MCF 10A (cell line): ENCODE results near the gene PCDHB6. TPM values are rescaled to one million over a fixed set of nuclear protein-coding genes. Genes with fewer than 3 reads are reported as not detected.
"Not testable (repeated sequence)": the region's sequence is repeated elsewhere in the genome, so short reads cannot be mapped to it uniquely, and the experiment has no call there.

Experiments
- BruUV-seq: library from RNA; stranded (reverse); fragments of 400-500 nt; replicated peaks from 2 replicates; lab custom pipeline; 2021; lab: Mats Ljungman, UMichigan
- CTCF ChIA-PET: fragments of 300-600 bp; sonication (Branson Sonifier 250); formaldehyde crosslinking; extraction: SDS; loops from one replicate; lab custom pipeline; 2021; ENCODE audit warnings: antibody characterized with exemption, inconsistent platforms; lab: Yijun Ruan, JAX
- POLR2A ChIA-PET: fragments of 300-600, 350-650 bp; sonication (Branson Sonifier 250); formaldehyde crosslinking; extraction: SDS; loops from one replicate; lab custom pipeline; 2020; ENCODE audit warnings: antibody characterized with exemption, inconsistent platforms; lab: Yijun Ruan, JAX
- DNase-seq: peaks from one replicate; pipeline ENCODE4 v3.0.0-alpha.2; 2018; ENCODE audit not compliant: unreplicated experiment
- H3K27ac Mint-ChIP-seq: one replicate; pipeline ENCODE4 v1.8.0; 2022; ENCODE audit warnings: mild to moderate bottlenecking, low read depth, mixed read lengths; ENCODE audit not compliant: unreplicated experiment
- H3K27me3 Mint-ChIP-seq: one replicate; pipeline ENCODE4 v1.8.0; 2022; ENCODE audit warnings: mixed read lengths; ENCODE audit not compliant: insufficient read depth, unreplicated experiment
- H3K36me3 Mint-ChIP-seq: one replicate; pipeline ENCODE4 v1.8.0; 2022; ENCODE audit warnings: mild to moderate bottlenecking, moderate library complexity, mixed read lengths; ENCODE audit not compliant: insufficient read depth, unreplicated experiment
- H3K4me1 Mint-ChIP-seq: one replicate; pipeline ENCODE4 v1.8.0; 2022; ENCODE audit warnings: mixed read lengths; ENCODE audit not compliant: insufficient read depth, unreplicated experiment
- H3K4me3 Mint-ChIP-seq: one replicate; pipeline ENCODE4 v1.8.0; 2022; ENCODE audit warnings: mild to moderate bottlenecking, moderate library complexity, mixed read lengths; ENCODE audit not compliant: unreplicated experiment
- H3K9me3 Mint-ChIP-seq: one replicate; pipeline ENCODE4 v1.8.0; 2022; ENCODE audit warnings: mixed read lengths; ENCODE audit not compliant: unreplicated experiment
- intact Hi-C: fragments of 100-400 bp; cut with micrococcal nuclease; formaldehyde crosslinking; loops from 2 replicates; pipeline ENCODE4 v1.14.1; 2022
- total RNA-seq: library from RNA; stranded (reverse); gene quantifications from 2 replicates; pipeline ENCODE4 v1.2.3, GENCODE V29; 2022
- TF ChIP-seq, protein P1 (sequence below): fragments of 200-600 bp; IDR thresholded peaks from one replicate; pipeline ENCODE4 v1.8.0; 2022; ENCODE audit warnings: antibody characterized with exemption, mild to moderate bottlenecking; ENCODE audit not compliant: unreplicated experiment

The PCDHB6 gene
- total RNA-seq, 1 experiment from 2014 or later: 0.19 TPM

DNA sequence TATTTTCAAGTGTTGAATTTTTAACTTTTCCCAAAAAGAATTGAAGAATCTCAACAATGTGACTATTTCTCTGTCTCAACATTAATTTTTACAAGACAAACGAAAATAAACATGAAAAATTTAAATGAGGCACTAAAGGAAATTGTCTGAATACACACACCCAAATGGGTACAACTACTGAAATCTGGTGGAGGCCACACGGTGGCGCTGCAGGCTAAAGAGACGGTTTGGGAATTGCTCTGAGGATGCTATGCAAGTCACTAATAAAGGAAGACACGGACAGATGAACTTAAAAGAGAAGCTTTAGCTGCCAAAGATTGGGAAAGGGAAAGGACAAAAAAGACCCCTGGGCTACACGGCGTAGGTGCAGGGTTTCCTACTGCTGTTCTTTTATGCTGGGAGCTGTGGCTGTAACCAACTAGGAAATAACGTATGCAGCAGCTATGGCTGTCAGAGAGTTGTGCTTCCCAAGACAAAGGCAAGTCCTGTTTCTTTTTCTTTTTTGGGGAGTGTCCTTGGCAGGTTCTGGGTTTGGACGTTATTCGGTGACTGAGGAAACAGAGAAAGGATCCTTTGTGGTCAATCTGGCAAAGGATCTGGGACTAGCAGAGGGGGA lies 42.4 kb downstream of the PCDHB6 start, which contains the start of gene PCDHB10:
Gene PCDHB10, plus strand, starts transcription at position 244 of the 616 bp plus-strand sequence. Its CDS starts 200 bp downstream, at position 444.
- ChIA-PET CTCF (interaction anchor here (0.6 to 2.5 kb wide), 38 partner anchors 10 to 1940 kb away, joined by 3 to 26 read pairs (median 4); partner anchors contain the start of genes PCDHB13, PCDHB14, PCDHB16 and PCDHB4), POLR2A (interaction anchor here (1.0 to 3.3 kb wide), 4 partner anchors 31 to 372 kb away, joined by 4 to 15 read pairs (median 6); partner anchors contain the start of genes PCDHB14 and TAF7)
- TF ChIP-seq, protein P1, sequence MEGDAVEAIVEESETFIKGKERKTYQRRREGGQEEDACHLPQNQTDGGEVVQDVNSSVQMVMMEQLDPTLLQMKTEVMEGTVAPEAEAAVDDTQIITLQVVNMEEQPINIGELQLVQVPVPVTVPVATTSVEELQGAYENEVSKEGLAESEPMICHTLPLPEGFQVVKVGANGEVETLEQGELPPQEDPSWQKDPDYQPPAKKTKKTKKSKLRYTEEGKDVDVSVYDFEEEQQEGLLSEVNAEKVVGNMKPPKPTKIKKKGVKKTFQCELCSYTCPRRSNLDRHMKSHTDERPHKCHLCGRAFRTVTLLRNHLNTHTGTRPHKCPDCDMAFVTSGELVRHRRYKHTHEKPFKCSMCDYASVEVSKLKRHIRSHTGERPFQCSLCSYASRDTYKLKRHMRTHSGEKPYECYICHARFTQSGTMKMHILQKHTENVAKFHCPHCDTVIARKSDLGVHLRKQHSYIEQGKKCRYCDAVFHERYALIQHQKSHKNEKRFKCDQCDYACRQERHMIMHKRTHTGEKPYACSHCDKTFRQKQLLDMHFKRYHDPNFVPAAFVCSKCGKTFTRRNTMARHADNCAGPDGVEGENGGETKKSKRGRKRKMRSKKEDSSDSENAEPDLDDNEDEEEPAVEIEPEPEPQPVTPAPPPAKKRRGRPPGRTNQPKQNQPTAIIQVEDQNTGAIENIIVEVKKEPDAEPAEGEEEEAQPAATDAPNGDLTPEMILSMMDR: peak; percentile 76
- intact Hi-C loops: loop anchor here (1.0 kb wide), 1 partner anchor 369 kb away; no protein-coding TSS in a partner anchor
- BruUV-seq: no TSS peak
- DNase-seq: peak; percentile 60
- peak within 1 kb of the TSS; percentile 81 for H3K4me3 Mint-ChIP-seq
- H3K9me3 Mint-ChIP-seq: peaks cover 44% of the 10 kb centered on the region
- H3K27me3 Mint-ChIP-seq: no peaks in the 10 kb centered on the region
- H3K36me3 Mint-ChIP-seq: peaks cover 17% of the 10 kb centered on the region
- H3K27ac Mint-ChIP-seq: no peak within 1 kb of the TSS
- H3K4me1 Mint-ChIP-seq: peaks cover 7% of the 10 kb centered on the region

DNA sequence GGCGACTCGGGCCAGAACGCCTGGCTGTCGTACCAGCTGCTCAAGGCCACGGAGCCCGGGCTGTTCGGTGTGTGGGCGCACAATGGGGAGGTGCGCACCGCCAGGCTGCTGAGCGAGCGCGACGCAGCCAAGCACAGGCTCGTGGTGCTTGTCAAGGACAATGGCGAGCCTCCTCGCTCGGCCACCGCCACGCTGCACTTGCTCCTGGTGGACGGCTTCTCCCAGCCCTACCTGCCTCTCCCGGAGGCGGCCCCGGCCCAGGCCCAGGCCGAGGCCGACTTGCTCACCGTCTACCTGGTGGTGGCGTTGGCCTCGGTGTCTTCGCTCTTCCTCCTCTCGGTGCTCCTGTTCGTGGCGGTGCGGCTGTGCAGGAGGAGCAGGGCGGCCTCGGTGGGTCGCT lies 44.5 kb downstream of the PCDHB6 start:
- POLR2A ChIA-PET, H3K27me3 Mint-ChIP-seq, intact Hi-C loops, H3K27ac Mint-ChIP-seq, H3K4me1 Mint-ChIP-seq, H3K4me3 Mint-ChIP-seq, BruUV-seq, DNase-seq: not testable (repeated sequence)
- CTCF ChIA-PET: interaction anchor here (1.4 kb wide), 1 partner anchor 370 kb away, joined by 3 read pairs; no protein-coding TSS in a partner anchor
- H3K36me3 Mint-ChIP-seq: peaks cover 17% of the 10 kb centered on the region
- peaks cover 57% of the 10 kb centered on the region for H3K9me3 Mint-ChIP-seq

DNA sequence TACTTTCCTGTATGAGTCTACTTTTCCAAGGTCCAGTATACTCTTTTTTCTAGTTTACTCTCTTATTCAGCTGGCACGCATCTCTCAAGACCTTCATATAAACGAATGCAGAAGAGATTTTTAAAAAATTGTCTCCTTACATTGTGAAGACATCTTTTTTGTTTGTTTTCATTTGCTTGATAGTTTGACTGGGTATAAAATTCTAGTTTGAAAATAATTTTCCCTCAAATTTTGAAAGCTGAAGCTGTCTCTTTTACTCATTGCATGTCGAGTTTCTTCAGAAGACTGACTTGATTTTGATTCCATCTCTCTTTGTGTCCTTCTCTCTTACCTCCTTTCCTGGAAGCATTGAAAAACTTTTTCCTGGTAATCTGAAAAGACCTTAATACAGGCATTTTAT lies 46.5 kb downstream of the PCDHB6 start:
- no peaks in the 10 kb centered on the region for H3K27me3 Mint-ChIP-seq
- CTCF ChIA-PET: interaction anchor here (0.7 to 1.8 kb wide), 9 partner anchors 9 to 726 kb away, joined by 3 to 8 read pairs (median 4); partner anchors contain the start of genes PCDHB14, PCDHB9 and PCDHGA7
- peaks cover 12% of the 10 kb centered on the region for H3K36me3 Mint-ChIP-seq
- no peak overlapping the region for H3K27ac Mint-ChIP-seq
- TF ChIP-seq, protein P1: no peak
- DNase-seq: no peak
- H3K9me3 Mint-ChIP-seq: peaks cover 61% of the 10 kb centered on the region
- H3K4me3 Mint-ChIP-seq: no peak overlapping the region
- intact Hi-C loops: no loop called here
- POLR2A ChIA-PET: interaction anchor here (0.7 to 1.0 kb wide), 2 partner anchors 139 to 362 kb away, joined by 3 to 4 read pairs; no protein-coding TSS in a partner anchor
- H3K4me1 Mint-ChIP-seq: peaks cover 6% of the 10 kb centered on the region
- BruUV-seq: no TSS peak

DNA sequence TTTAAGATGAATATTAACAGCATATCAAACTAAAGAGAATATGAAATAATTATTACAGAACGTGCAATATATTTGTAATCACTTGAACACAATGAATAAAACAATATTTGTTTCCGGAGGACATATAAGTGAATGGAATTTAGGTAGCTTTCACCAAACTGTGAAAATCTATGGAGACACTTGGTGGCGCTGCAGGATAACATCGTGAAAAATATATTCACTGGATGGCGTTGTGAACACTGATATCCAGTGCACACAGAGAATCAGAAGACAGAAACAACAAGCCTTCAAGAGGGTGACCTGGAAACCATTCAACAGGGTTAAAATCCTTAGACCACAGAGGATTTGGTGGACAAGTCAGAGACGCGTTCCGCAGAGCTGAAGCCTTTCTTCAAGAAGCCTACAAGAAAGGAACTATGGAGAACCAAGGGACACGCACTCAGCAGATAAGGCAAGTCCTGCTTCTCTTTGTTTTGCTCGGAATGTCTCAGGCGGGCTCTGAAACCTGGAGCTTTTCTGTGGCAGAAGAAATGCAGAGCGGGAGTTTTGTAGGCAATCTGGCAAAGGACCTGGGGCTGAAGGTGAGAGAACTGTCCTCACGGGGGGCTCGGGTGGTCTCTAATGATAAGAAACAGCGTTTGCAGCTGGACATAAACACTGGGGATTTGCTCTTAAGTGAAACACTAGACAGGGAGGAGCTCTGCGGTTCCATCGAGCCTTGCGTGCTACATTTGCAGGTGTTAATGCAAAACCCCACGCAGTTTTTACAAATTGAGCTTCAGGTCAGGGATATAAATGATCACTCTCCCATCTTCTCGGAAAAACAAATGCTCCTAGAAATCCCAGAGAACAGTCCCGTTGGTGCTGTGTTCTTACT lies 49.7 kb downstream of the PCDHB6 start, which contains the start of gene PCDHB11:
Gene PCDHB11, plus strand, starts transcription at position 269 of the 877 bp plus-strand sequence. Its CDS starts 148 bp downstream, at position 417.
- peaks cover 56% of the 10 kb centered on the region for H3K9me3 Mint-ChIP-seq
- ChIA-PET POLR2A (interaction anchor here (0.5 to 2.4 kb wide), 8 partner anchors 90 to 367 kb away, joined by 3 to 26 read pairs (median 6); partner anchors contain the start of gene TAF7), CTCF (interaction anchor here (0.6 to 3.6 kb wide), 30 partner anchors 9 to 470 kb away, joined by 3 to 36 read pairs (median 4); partner anchors contain the start of genes PCDHA4, PCDHB12, PCDHB14 and PCDHB16)
- no peak within 1 kb of the TSS for H3K27ac Mint-ChIP-seq
- TSS peak; percentile 36 for BruUV-seq
- peak; percentile 32 for DNase-seq
- H3K36me3 Mint-ChIP-seq: peaks cover 3% of the 10 kb centered on the region
- H3K27me3 Mint-ChIP-seq: no peaks in the 10 kb centered on the region
- intact Hi-C loops: no loop called here
- peak within 1 kb of the TSS; percentile 61 for H3K4me3 Mint-ChIP-seq
- no peaks in the 10 kb centered on the region for H3K4me1 Mint-ChIP-seq
- TF ChIP-seq, protein P1: peak; percentile 40

DNA sequence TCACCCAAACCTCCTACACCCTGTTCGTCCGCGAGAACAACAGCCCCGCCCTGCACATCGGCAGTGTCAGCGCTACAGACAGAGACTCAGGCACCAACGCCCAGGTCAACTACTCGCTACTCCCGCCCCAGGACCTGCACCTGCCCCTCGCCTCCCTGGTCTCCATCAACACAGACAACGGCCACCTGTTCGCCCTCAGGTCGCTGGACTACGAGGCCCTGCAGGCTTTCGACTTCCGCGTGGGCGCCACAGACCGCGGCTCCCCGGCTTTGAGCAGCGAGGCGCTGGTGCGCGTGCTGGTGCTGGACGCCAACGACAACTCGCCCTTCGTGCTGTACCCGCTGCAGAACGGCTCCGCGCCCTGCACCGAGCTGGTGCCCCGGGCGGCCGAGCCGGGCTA lies 51.3 kb downstream of the PCDHB6 start:
- H3K27ac Mint-ChIP-seq, DNase-seq, POLR2A ChIA-PET, H3K27me3 Mint-ChIP-seq, intact Hi-C loops, BruUV-seq, H3K4me3 Mint-ChIP-seq, H3K36me3 Mint-ChIP-seq, H3K4me1 Mint-ChIP-seq: not testable (repeated sequence)
- peaks cover 53% of the 10 kb centered on the region for H3K9me3 Mint-ChIP-seq
- CTCF ChIA-PET: interaction anchor here (1.4 kb wide), 1 partner anchor 363 kb away, joined by 6 read pairs; no protein-coding TSS in a partner anchor

DNA sequence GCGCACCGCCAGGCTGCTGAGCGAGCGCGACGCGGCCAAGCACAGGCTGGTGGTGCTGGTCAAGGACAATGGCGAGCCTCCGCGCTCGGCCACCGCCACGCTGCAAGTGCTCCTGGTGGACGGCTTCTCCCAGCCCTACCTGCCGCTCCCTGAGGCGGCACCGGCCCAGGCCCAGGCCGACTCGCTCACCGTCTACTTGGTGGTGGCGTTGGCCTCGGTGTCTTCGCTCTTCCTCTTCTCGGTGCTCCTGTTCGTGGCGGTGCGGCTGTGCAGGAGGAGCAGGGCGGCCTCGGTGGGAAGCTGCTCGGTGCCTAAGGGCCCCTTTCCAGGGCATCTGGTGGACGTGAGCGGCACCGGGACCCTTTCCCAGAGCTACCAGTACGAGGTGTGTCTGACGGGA lies 51.8 kb downstream of the PCDHB6 start:
- H3K36me3 Mint-ChIP-seq, BruUV-seq: not testable (repeated sequence)

More for the DNA sequence above, 51.8 kb downstream of the PCDHB6 start:
- H3K4me3 Mint-ChIP-seq, H3K27me3 Mint-ChIP-seq, DNase-seq, POLR2A ChIA-PET, H3K4me1 Mint-ChIP-seq, intact Hi-C loops, H3K27ac Mint-ChIP-seq: not testable (repeated sequence)
- peaks cover 48% of the 10 kb centered on the region for H3K9me3 Mint-ChIP-seq
- CTCF ChIA-PET: interaction anchor here (0.7 to 1.5 kb wide), 4 partner anchors 10 to 362 kb away, joined by 3 to 7 read pairs (median 4); partner anchors contain the start of genes PCDHB10, PCDHB7 and TAF7
